IMR-90 (cell line): ENCODE data around the gene PTGS1. TPM values are rescaled to one million over a fixed set of nuclear protein-coding genes. Genes with fewer than 3 reads are reported as not detected.
A peak's percentile ranks its signal among the peaks of the same experiment; 100 is the strongest.

Experiments used
- ATAC-seq: fragments of 200-7000 bp; cut with Tn5 transposase; 2 replicates; pipeline ENCODE4 v1.9.1; 2020; ENCODE audit warnings: low read depth, mild to moderate bottlenecking, moderate library complexity
- BruUV-seq: library from RNA; stranded (reverse); fragments of 400-500 nt; replicated peaks from 2 replicates; lab custom pipeline; 2021; lab: Mats Ljungman, UMichigan
- CTCF ChIA-PET: fragments of 300-600 bp; formaldehyde crosslinking; extraction: SDS; loops from one replicate; lab custom pipeline; 2021; ENCODE audit warnings: antibody characterized with exemption; lab: Yijun Ruan, JAX
- POLR2A ChIA-PET: fragments of 300-600 bp; sonication (Branson Sonifier 250); formaldehyde crosslinking; loops from one replicate; lab custom pipeline; 2022; ENCODE audit warnings: antibody characterized with exemption; ENCODE audit not compliant: unreplicated experiment; lab: Charles Lee
- DNase-seq: peaks from one replicate; pipeline ENCODE4 v3.0.0; 2013
- H2AFZ ChIP-seq: replicated peaks from 2 replicates; pipeline ENCODE3; 2013; ENCODE audit warnings: low read length, mild to moderate bottlenecking; ENCODE audit not compliant: poor library complexity
- H2AK5ac ChIP-seq: 2 replicates; pipeline ENCODE4 v1.6.1; 2013; ENCODE audit warnings: low read depth, low read length, inconsistent platforms
- H2AK9ac ChIP-seq: replicated peaks from 2 replicates; pipeline ENCODE3; 2013; ENCODE audit warnings: mild to moderate bottlenecking, low read depth, low read length, moderate library complexity; ENCODE audit not compliant: poor library complexity
- H2BK120ac ChIP-seq: 2 replicates; pipeline ENCODE4 v1.6.1; 2013; ENCODE audit warnings: low read depth, low read length, inconsistent platforms
- H2BK15ac ChIP-seq: 3 replicates; pipeline ENCODE4 v1.6.1; 2013; ENCODE audit warnings: low read depth, low read length, inconsistent platforms
- H2BK20ac ChIP-seq: 2 replicates; pipeline ENCODE4 v1.6.1; 2013; ENCODE audit warnings: low read depth, mild to moderate bottlenecking, inconsistent platforms, low read length, moderate library complexity
- H2BK5ac ChIP-seq: 2 replicates; pipeline ENCODE4 v1.6.1; 2013; ENCODE audit warnings: mild to moderate bottlenecking, low read depth, low read length, inconsistent platforms; ENCODE audit not compliant: poor library complexity, severe bottlenecking
- H3K14ac ChIP-seq: replicated peaks from 2 replicates; pipeline ENCODE4 v1.6.1; 2013; ENCODE audit warnings: low read depth, low read length, inconsistent platforms
- H3K18ac ChIP-seq: 2 replicates; pipeline ENCODE4 v1.6.1; 2013; ENCODE audit warnings: low read depth, low read length, control low read depth
- H3K23ac ChIP-seq: 2 replicates; pipeline ENCODE4 v1.6.1; 2013; ENCODE audit warnings: low read depth, low read length, inconsistent platforms
- H3K27ac ChIP-seq: 2 replicates; pipeline ENCODE4 v1.5.1; 2013; ENCODE audit warnings: mild to moderate bottlenecking, control low read depth, low read length; ENCODE audit not compliant: insufficient read depth
- H3K27me3 ChIP-seq: 2 replicates; pipeline ENCODE4 v1.6.1; 2013; ENCODE audit warnings: low read length; ENCODE audit not compliant: control insufficient read depth, insufficient read depth
- H3K36me3 ChIP-seq: 2 replicates; pipeline ENCODE4 v1.6.1; 2013; ENCODE audit warnings: low read length, mixed read lengths; ENCODE audit not compliant: control insufficient read depth, insufficient read depth
- H3K4ac ChIP-seq: 2 replicates; pipeline ENCODE4 v1.6.1; 2013; ENCODE audit warnings: low read depth, low read length, inconsistent platforms
- H3K4me1 ChIP-seq: 2 replicates; pipeline ENCODE4 v1.6.1; 2013; ENCODE audit warnings: low read length, mixed read lengths; ENCODE audit not compliant: control insufficient read depth, insufficient read depth
- H3K4me2 ChIP-seq: 2 replicates; pipeline ENCODE4 v1.6.1; 2013; ENCODE audit warnings: low read depth, mild to moderate bottlenecking, control low read depth, low read length, moderate library complexity
- H3K4me3 ChIP-seq: 2 replicates; pipeline ENCODE4 v1.5.1; 2013; ENCODE audit warnings: low read depth, mild to moderate bottlenecking, control low read depth, low read length, moderate library complexity; ENCODE audit not compliant: insufficient read depth
- H3K56ac ChIP-seq: 2 replicates; pipeline ENCODE4 v1.6.1; 2013; ENCODE audit warnings: low read length, inconsistent platforms; ENCODE audit not compliant: insufficient read depth; ENCODE audit errors: extremely low read depth
- H3K79me1 ChIP-seq, 2 experiments: 2 replicates each; pipeline ENCODE4 v1.6.1; 2013; ENCODE audit warnings: low read length in 2 of 2, inconsistent platforms in 1 of 2, low read depth in 1 of 2
- H3K9ac ChIP-seq: 2 replicates; pipeline ENCODE4 v1.6.1; 2013; ENCODE audit warnings: low read depth, low read length, control low read depth
- H3K9me1 ChIP-seq: 2 replicates; pipeline ENCODE4 v1.6.1; 2013; ENCODE audit warnings: low read length, inconsistent platforms; ENCODE audit not compliant: insufficient read depth
- H3K9me3 ChIP-seq: 2 replicates; pipeline ENCODE4 v1.6.1; 2013; ENCODE audit warnings: low read length; ENCODE audit not compliant: control insufficient read depth, insufficient read depth
- H4K20me1 ChIP-seq: 2 replicates; pipeline ENCODE4 v1.6.1; 2013; ENCODE audit warnings: low read length, inconsistent platforms; ENCODE audit not compliant: insufficient read depth
- H4K5ac ChIP-seq: 2 replicates; pipeline ENCODE4 v1.6.1; 2013; ENCODE audit warnings: mild to moderate bottlenecking, low read depth, low read length, control low read depth
- H4K8ac ChIP-seq, 2 experiments: 2 replicates each; pipeline ENCODE4 v1.6.1; 2013; ENCODE audit warnings: low read depth in 2 of 2, low read length in 2 of 2, control low read depth in 1 of 2, inconsistent platforms in 1 of 2
- H4K91ac ChIP-seq: 2 replicates; pipeline ENCODE4 v1.6.1; 2013; ENCODE audit warnings: low read depth, low read length, inconsistent platforms; ENCODE audit not compliant: insufficient read depth
- BHLHE40 ChIP-seq: fragments of 150-350 bp; IDR thresholded peaks from 2 replicates; pipeline ENCODE4 v1.6.1; 2016; ENCODE audit warnings: mild to moderate bottlenecking, low read depth, low read length
- FOS ChIP-seq: fragments of 150-350 bp; IDR thresholded peaks from 2 replicates; pipeline ENCODE4 v1.6.1; 2016; ENCODE audit warnings: low read depth, low read length
- MAZ ChIP-seq: IDR thresholded peaks from 2 replicates; pipeline ENCODE4 v1.6.1; 2012; ENCODE audit warnings: low read depth, mild to moderate bottlenecking, low read length, improper control_type of control experiment, moderate library complexity, borderline replicate concordance
- NFE2L2 ChIP-seq: fragments of 150-350 bp; IDR thresholded peaks from 2 replicates; pipeline ENCODE4 v1.6.1; 2016; ENCODE audit warnings: low read depth, mild to moderate bottlenecking, low read length
- SMC3 ChIP-seq: fragments of 150-350 bp; IDR thresholded peaks from 2 replicates; pipeline ENCODE4 v1.6.1; 2016; ENCODE audit warnings: low read depth, mild to moderate bottlenecking, antibody characterized with exemption, low read length, moderate library complexity
- WGBS, 2 experiments: methylation state at CpG; one replicate each; pipeline versions ENCODE4 v1.1.5 to v1.1.7; 2013; ENCODE audit warnings: missing lambda C conversion rate in 2 of 2; ENCODE audit not compliant: insufficient read length in 1 of 2; ENCODE audit errors: extremely low coverage in 2 of 2; 5-methylcytosine and 5-hydroxymethylcytosine counted together
- dilution Hi-C: fragments of 300-500 bp; cut with HindIII; formaldehyde crosslinking; loops from one replicate; pipeline ENCODE4 v1.14.3; 2018; ENCODE audit warnings: low sequenced_read_pairs; ENCODE audit not compliant: unreplicated experiment
- in situ Hi-C: fragments of 300-500 bp; cut with MboI; formaldehyde crosslinking; loops from 3 replicates; pipeline ENCODE4 v1.14.3; 2019; ENCODE audit warnings: low sequenced_read_pairs, inconsistent platforms, mixed read lengths
- intact Hi-C: fragments of 100-400 bp; cut with micrococcal nuclease; formaldehyde crosslinking; loops from 2 replicates; pipeline ENCODE4 v1.10.0; 2022
- polyA plus RNA-seq, 3 experiments: library from polyadenylated mRNA; depleted of rRNA; stranded (reverse); fragments of >200 nt; gene quantifications; 2 replicates each; pipeline ENCODE4 v1.2.3, GENCODE V29; 2012; ENCODE audit warnings: low replicate concordance in 1 of 3
- total RNA-seq: library from RNA; depleted of rRNA; stranded (reverse); fragments of >200 nt; gene quantifications from 2 replicates; pipeline ENCODE4 v1.2.3, GENCODE V29; 2012
- TF ChIP-seq, protein P1 (sequence below): fragments of 150-350 bp; IDR thresholded peaks from 2 replicates; pipeline ENCODE4 v1.6.1; 2016; ENCODE audit warnings: low read depth, mild to moderate bottlenecking, low read length, moderate library complexity, borderline replicate concordance
- TF ChIP-seq, protein P2 (sequence below): conservative IDR thresholded peaks from 2 replicates; pipeline ENCODE4 v1.5.1; 2012; ENCODE audit warnings: mild to moderate bottlenecking, low read depth, low read length, improper control_type of control experiment

PTGS1 gene
- total and polyA plus RNA-seq, 2 of the 4 experiments (the other 2 are of a cell fraction), result 24.7 to 38.3 TPM

DNA sequence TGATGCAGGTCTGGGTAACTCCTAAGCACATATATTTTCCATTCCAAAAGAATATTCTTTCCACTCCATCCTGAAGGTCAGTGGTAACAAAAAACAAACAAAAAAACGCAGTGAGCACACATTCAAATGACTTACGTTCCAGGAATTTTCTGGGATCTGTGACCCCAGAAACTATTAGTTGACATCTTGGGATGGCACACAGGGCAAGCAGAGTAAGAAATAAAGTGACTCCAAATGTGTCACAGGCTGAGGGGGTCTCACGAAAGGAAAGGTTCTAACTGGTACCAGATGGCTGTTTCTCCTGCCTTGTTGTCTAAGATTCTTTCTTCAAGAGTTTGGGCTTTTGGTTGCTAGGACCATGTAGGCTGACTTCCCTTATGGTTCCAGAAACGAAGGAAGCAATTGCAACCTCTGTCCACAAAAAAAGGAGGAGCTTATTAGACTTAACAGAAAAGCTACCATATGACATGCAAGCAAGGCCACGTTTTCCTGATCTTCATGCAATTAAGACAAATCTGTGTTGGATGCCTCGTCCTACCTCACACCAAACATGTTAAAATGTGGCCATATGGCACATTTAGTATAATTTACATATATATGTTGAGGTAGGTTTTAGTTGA lies 32.7 kb downstream of the PTGS1 start:
- Histone ChIP-seq H2BK15ac (peak overlapping the region; percentile 86), H3K4me3 (no peak overlapping the region), H4K5ac (peak overlapping the region; percentile 84; the same call in 1 of the 2 replicates), H3K56ac (peak overlapping the region; percentile 74), H3K9me3 (no peaks in the 10 kb centered on the region), H2AFZ (peak overlapping the region; percentile 11), H4K20me1 (no peaks in the 10 kb centered on the region), H3K18ac (peak overlapping the region; percentile 87; the same call in 1 of the 2 replicates), H3K23ac (peak overlapping the region; percentile 92), H2AK5ac (peak overlapping the region; percentile 99), H3K4ac (peak overlapping the region; percentile 100), H3K9ac (no peak overlapping the region), H2BK20ac (peak overlapping the region; percentile 100), H2BK120ac (peak overlapping the region; percentile 100), H3K79me1 (no peaks in the 10 kb centered on the region), H3K27ac (peak overlapping the region; percentile 24), H3K14ac (peak overlapping the region; percentile 85), H3K4me2 (peak overlapping the region; percentile 8; the same call in 1 of the 2 replicates), H3K4me1 (peaks cover 10% of the 10 kb centered on the region), H4K8ac (peak overlapping the region; percentile 69 to 96), H2AK9ac (no peak overlapping the region), H2BK5ac (peak overlapping the region; percentile 98), H3K9me1 (peaks cover 14% of the 10 kb centered on the region; the same call in 1 of the 2 replicates), H3K36me3 (no peaks in the 10 kb centered on the region), H3K27me3 (no peaks in the 10 kb centered on the region), H4K91ac (peak overlapping the region; percentile 99)
- ChIA-PET POLR2A (no interaction called here), CTCF (interaction anchor here (0.6 kb wide), 1 partner anchor 42 kb away, joined by 3 read pairs; no protein-coding TSS in a partner anchor)
- in situ Hi-C loops (no loop called here), dilution Hi-C loops (no loop called here), intact Hi-C loops (no loop called here)
- WGBS, 2 experiments, result 45% methylated on average over 2 of the region's 6 CpGs; no CpG with 5 or more reads in 1 of the 2 experiments
- TF ChIP-seq FOS (0 out of 2 replicates have a peak, but pooled peaks have one; percentile 17), MAZ (no peak), SMC3 (no peak), NFE2L2 (no peak), BHLHE40 (0 out of 2 replicates have a peak, but pooled peaks have one; percentile 7)
- TF ChIP-seq, protein P1, sequence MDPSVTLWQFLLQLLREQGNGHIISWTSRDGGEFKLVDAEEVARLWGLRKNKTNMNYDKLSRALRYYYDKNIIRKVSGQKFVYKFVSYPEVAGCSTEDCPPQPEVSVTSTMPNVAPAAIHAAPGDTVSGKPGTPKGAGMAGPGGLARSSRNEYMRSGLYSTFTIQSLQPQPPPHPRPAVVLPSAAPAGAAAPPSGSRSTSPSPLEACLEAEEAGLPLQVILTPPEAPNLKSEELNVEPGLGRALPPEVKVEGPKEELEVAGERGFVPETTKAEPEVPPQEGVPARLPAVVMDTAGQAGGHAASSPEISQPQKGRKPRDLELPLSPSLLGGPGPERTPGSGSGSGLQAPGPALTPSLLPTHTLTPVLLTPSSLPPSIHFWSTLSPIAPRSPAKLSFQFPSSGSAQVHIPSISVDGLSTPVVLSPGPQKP, result no peak
- TF ChIP-seq, protein P2, sequence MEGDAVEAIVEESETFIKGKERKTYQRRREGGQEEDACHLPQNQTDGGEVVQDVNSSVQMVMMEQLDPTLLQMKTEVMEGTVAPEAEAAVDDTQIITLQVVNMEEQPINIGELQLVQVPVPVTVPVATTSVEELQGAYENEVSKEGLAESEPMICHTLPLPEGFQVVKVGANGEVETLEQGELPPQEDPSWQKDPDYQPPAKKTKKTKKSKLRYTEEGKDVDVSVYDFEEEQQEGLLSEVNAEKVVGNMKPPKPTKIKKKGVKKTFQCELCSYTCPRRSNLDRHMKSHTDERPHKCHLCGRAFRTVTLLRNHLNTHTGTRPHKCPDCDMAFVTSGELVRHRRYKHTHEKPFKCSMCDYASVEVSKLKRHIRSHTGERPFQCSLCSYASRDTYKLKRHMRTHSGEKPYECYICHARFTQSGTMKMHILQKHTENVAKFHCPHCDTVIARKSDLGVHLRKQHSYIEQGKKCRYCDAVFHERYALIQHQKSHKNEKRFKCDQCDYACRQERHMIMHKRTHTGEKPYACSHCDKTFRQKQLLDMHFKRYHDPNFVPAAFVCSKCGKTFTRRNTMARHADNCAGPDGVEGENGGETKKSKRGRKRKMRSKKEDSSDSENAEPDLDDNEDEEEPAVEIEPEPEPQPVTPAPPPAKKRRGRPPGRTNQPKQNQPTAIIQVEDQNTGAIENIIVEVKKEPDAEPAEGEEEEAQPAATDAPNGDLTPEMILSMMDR, result no peak
- ATAC-seq (no peak; the same call in 1 of the 2 replicates), DNase-seq (peak; percentile 52)
- BruUV-seq, result no TSS peak
